GM19452 (cell line): ENCODE results near the gene TMEM200C.

Experiments used
- ATAC-seq: cut with Tn5 transposase; IDR thresholded peaks from one replicate; pipeline ENCODE4 v1.9.1; 2021; ENCODE audit not compliant: unreplicated experiment

TMEM200C gene

DNA sequence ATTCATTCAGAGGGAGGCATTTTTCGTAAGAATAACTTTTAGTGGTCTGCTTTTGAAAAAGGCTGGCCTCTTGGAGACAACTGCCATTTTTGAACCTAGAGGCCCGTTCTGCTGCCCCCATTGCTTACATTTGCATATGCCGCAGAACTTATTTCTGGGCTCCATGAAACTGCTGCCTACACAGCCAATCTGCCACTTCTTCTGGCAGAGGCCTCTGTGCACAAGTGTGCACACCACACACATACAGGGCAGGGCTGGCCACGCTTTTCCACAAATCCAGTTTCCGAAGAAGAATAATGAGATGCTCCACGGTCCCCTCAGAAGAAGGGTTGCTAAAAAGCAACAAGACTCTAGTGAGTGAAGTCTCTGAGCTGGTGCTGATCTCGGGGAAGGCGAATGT is 56.2 kb downstream of the TMEM200C start:
- ATAC-seq, result no peak
